ENCODE data around the gene C2. TPM values are rescaled to one million over a fixed set of nuclear protein-coding genes. Genes with fewer than 3 reads are reported as not detected.

Gene C2
- total RNA-seq, result 1.7 and 4.7 TPM in 2 replicates

DNA sequence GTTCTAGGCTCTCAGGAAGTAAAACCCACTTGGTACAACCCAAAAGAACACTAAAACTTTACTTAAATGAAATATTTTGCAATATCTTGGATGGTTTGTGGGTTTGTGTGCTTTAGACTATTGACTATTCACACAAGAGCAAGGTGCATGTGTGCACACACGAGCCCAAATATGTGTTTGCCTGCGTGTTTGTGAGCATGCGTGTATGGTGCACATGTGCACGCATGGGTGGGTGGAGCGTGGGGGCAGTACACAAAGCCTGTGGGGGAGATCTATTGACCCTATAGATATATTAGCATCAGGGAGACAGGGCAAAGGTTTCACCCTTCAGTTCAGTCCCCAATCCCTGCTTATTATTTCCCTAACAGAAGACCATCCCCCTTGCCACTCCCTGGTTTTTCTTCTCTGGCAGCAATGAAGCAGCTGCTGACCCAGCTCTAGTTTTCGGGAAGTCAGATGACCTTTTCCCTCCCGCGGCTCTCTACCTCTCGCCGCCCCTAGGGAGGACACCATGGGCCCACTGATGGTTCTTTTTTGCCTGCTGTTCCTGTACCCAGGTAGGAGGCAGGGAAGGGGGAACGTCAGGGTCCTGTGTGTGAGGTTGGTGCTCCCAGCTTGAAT is at the start of gene C2:
Gene C2 (plus strand): TSS at position 476 of the 621 bp plus-strand sequence. CDS start 36 bp downstream, at position 512.

DNA sequence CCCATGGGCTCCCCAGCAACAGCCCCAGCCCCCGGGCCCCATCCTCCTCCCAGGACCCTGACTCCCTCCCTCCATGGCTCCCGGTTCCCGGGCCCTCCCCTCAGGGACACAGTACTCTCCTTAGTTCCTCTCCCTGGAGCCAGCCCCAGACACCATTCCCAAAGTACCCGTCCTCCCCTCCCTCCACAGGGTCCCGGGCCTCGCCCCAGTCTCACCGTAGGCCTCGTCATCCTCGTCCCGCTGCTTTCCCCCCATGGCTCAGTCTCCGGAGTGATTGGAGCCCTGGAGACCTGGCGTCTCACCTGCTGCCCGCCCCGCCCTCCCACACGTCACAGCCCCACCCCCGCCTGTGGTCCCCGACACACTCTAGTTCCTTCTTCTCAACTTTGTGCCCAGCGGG is 48.8 kb upstream of the C2 start, which contains the start of gene SLC44A4:
Gene SLC44A4 (minus strand): TSS at position 272 of the 400 bp plus-strand sequence. CDS start 17 bp downstream, at position 255.

DNA sequence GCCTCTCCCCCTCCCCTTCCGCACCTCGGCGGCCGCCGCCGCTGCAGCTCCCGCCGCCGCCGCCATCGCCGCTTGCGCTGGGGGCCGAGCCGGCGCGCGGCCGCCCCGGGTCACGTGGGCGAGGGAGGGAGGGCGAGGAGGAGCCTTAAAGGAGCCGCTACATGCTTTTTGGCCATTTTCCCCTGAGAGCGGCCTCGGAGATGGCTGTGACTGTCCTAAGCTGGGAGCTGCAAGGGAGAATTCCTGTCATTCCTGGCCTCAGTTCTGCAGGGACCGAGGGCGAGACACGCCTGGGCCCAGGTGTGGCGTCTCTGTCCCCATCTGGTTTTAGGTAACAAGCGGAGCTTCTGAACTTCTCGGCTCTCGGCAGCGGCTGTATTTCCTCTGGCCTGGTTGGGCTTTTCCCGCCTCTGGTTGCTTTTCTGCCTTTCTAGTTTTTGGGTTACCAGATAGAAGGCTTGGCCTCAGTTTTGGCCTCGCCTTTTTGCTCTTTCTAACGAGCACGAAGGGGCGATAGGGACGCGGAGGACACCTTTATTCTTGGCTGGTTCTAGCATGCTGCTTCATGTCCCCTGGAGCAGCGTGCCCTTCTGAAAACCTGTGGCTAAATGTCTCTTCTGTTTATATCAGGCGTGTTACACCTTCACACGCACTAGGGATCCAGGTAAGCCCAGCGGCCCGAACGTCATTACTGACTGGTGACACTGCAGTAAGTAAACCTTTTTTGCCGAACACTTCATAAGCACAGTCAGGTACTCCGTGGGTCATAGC is 29.7 kb upstream of the C2 start, which contains the start of gene EHMT2:
Gene EHMT2 (minus strand): TSS at position 87 of the 771 bp plus-strand sequence. CDS start 21 bp downstream, at position 66.

DNA sequence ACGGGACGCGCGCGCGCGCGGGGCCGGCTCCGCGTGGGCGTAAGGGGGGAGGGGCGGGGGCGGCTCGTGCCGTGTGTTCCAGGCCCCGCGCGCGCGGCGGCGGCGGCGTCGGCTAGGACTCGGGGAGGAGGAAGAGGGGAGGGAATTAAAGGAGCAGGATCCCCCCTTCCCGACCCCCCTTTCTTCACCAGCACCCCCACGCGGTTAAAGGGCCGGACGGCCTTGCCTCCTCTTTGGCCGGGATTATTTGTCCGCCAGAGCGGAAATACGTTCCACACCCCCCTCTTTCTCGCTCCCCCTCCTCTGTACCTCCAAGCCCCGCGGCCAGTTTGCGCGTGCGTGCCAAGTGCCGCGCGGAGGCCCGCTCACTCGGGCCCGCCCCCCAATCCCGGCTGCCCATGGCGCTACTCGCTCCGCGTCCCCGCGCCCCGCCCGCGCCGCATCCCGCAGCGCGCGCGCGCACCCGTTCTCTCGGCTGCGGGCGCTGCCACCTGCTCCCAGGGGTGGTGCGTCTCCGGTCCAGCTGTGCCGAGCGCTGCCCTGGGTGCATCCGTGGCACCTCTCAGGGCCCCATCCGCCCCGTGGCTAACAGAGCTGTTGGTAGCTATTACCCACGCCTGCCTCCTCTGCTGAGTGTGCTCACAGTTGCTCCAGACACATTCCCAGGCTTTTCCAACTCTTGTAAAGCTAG is 25.4 kb upstream of the C2 start, which contains the start of gene ZBTB12:
Gene ZBTB12 (minus strand): TSS at position 134 of the 691 bp plus-strand sequence. CDS start 781 bp downstream, outside the sequence.

DNA sequence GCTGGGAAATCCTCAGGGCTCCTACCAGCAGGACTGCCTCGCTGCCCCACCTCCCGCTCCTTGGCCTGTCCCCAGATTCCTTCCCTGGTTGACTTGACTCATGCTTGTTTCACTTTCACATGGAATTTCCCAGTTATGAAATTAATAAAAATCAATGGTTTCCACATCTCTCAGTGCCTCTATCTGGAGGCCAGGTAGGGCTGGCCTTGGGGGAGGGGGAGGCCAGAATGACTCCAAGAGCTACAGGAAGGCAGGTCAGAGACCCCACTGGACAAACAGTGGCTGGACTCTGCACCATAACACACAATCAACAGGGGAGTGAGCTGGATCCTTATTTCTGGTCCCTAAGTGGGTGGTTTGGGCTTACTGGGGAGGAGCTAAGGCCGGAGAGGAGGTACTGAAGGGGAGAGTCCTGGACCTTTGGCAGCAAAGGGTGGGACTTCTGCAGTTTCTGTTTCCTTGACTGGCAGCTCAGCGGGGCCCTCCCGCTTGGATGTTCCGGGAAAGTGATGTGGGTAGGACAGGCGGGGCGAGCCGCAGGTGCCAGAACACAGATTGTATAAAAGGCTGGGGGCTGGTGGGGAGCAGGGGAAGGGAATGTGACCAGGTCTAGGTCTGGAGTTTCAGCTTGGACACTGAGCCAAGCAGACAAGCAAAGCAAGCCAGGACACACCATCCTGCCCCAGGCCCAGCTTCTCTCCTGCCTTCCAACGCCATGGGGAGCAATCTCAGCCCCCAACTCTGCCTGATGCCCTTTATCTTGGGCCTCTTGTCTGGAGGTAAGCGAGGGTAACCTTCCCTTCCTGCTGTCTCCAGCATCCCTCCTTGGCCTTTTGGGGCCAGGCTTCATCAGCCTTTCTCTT is 18.2 kb downstream of the C2 start, which contains the start of gene CFB:
Gene CFB (plus strand): TSS at position 589 of the 863 bp plus-strand sequence. CDS start 127 bp downstream, at position 716.

DNA sequence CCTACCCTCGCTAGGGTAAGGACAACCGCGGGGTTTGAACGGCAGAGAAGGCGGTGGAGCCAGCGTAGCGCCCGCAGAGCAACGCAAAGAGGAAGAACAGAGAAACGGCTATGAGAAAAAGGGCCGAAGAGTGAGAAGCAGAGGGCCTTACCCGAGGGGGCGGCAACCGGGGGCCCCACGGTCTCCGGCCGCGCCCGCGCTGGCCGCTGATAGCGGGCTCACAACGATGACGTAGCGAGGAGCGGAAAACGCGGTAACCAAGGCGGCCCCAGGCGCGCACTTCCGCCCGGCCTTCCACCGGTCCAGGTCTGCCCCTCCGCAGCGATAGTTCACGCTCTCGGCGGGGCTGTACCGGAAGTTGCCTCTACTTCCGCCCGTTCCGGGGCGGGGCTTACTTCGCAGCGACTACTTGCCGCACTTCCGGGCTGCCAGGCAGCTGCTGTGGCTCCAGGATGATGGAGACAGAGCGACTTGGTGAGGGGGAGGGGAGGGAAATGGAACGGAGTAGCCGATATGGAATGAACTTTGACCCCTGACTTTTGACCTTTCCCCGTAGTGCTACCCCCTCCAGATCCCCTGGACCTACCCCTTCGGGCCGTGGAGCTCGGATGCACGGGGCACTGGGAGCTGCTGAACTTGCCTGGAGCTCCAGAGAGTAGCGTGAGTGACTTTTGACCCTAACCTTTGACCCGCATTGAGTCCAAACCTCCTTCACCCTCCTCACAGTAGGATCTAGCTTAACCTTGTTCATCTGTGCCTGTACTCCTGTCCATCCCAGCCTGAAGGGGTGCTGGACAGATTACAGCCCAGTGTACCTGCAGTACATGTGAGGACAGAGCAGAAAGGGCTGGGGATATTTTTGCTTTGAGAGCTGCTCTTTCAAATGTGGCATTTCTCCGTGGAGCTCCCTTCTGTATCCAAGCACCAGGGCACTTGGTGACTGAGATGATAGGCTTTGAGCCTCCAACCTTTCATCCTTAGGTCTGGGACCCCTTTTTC is 31.5 kb downstream of the C2 start, which contains the start of the genes NELFE and SKIC2:
Gene NELFE (minus strand): TSS at position 231 of the 999 bp plus-strand sequence. CDS start 525 bp downstream, outside the sequence.
Gene SKIC2 (plus strand): TSS at position 435 of the 999 bp plus-strand sequence. CDS start 18 bp downstream, at position 453.

DNA sequence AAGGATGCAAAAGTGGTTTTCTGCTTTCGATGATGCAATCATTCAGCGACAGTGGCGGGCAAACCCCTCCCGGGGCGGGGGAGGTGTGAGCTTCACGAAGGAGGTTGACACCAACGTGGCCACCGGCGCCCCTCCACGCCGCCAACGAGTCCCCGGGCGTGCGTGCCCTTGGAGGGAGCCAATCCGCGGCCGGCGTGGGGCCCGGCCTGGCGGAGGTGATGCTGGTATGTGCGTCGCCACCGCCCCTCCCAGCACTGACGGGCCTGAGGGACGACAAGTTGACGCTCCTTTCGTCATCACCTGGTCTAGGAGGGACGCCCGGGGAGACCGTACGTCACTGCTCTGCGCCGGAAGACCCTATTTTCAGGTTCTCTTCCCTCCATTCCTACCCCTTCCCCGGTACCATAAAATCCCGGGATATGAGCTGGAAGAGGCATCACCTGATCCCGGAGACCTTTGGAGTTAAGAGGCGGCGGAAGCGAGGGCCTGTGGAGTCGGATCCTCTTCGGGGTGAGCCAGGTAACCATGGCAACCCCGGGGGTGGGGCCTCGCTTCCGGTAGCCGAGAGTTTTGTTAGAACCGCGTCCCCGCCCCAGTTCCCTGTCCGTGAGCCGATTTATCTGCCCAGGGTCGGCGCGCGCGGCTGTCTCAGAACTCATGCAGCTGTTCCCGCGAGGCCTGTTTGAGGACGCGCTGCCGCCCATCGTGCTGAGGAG is 44.6 kb downstream of the C2 start, which contains the start of gene DXO:
Gene DXO (minus strand): TSS at position 146 of the 716 bp plus-strand sequence. CDS start 463 bp downstream, outside the sequence.

DNA sequence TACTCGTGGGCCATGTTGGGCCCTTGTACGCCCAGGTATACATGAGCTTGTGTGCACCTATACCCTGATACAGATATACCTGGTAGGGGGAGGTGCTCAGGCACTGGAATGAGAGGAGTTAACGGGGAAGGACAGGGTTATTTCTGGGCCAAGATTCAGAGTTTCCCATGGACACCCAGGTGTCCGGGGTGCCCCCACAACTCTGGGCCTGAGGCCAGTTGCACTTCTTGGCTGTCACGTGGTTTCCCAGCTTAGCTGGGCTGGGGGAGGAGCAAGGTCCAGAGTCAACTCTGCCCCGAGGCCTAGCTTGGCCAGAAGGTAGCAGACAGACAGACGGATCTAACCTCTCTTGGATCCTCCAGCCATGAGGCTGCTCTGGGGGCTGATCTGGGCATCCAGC is 54.2 kb downstream of the C2 start, which contains the start of gene C4A:
Gene C4A (plus strand): TSS at position 314 of the 400 bp plus-strand sequence. CDS start 51 bp downstream, at position 365.

Other genes starting within 250 kb of the C2 start
- gene LY6G5C, start 246.7 kb upstream of the C2 start, total RNA-seq, result 0.26 and 0.85 TPM in 2 replicates
- 47.6 and 50.4 TPM in 2 replicates for gene ABHD16A, start 224.4 kb upstream of the C2 start, total RNA-seq
- not detected in 2 replicates for gene LY6G6F, start 220.9 kb upstream of the C2 start, total RNA-seq
- gene LY6G6D, start 212.4 kb upstream of the C2 start, total RNA-seq, result not detected in 2 replicates
- gene LY6G6C, start 206.0 kb upstream of the C2 start, total RNA-seq, result not detected in 2 replicates
- gene MPIG6B, start 204.3 kb upstream of the C2 start, total RNA-seq, result not detected in 2 replicates
- gene DDAH2, start 198.4 kb upstream of the C2 start, total RNA-seq, result 66.1 and 86.1 TPM in 2 replicates
- 417 and 463 TPM in 2 replicates for gene CLIC1, start 191.2 kb upstream of the C2 start, total RNA-seq
- 3.8 and 6.6 TPM in 2 replicates for gene MSH5, start 187.7 kb upstream of the C2 start, total RNA-seq
- gene SAPCD1, start 165.1 kb upstream of the C2 start, total RNA-seq, result 0.78 and 0.79 TPM in 2 replicates
- 0.26 and 0.46 TPM in 2 replicates for gene VWA7, start 150.4 kb upstream of the C2 start, total RNA-seq
- 50.8 and 109 TPM in 2 replicates for gene VARS1, start 132.0 kb upstream of the C2 start, total RNA-seq
- 16.7 and 16.9 TPM in 2 replicates for gene LSM2, start 120.8 kb upstream of the C2 start, total RNA-seq
- 1.9 and 2.2 TPM in 2 replicates for gene HSPA1L, start 112.4 kb upstream of the C2 start, total RNA-seq
- gene HSPA1A, start 112.2 kb upstream of the C2 start, total RNA-seq, result 133 and 166 TPM in 2 replicates
- gene HSPA1B, start 100.0 kb upstream of the C2 start, total RNA-seq, result 113 and 154 TPM in 2 replicates
- gene NEU1, start 64.9 kb upstream of the C2 start, total RNA-seq, result 75.7 and 102 TPM in 2 replicates
- 0.20 TPM in 1 of 2 replicates, not detected in the other for gene SLC44A4, start 48.7 kb upstream of the C2 start, total RNA-seq
- 57.3 and 69.7 TPM in 2 replicates for gene EHMT2, start 30.0 kb upstream of the C2 start, total RNA-seq
- gene ZBTB12, start 25.6 kb upstream of the C2 start, total RNA-seq, result 7.6 and 9.8 TPM in 2 replicates
- 49.7 and 81.0 TPM in 2 replicates for gene CFB, start 18.4 kb downstream of the C2 start, total RNA-seq
- 78.7 and 86.4 TPM in 2 replicates for gene NELFE, start 31.3 kb downstream of the C2 start, total RNA-seq
- gene SKIC2, start 31.5 kb downstream of the C2 start, total RNA-seq, result 66.7 and 73.4 TPM in 2 replicates
- gene DXO, start 44.4 kb downstream of the C2 start, total RNA-seq, result 10.8 and 15.1 TPM in 2 replicates
- gene C4A, start 54.3 kb downstream of the C2 start, total RNA-seq, result 9.4 and 12.3 TPM in 2 replicates
- 8.4 and 12.6 TPM in 2 replicates for gene C4B, start 87.1 kb downstream of the C2 start, total RNA-seq
- 0.20 and 0.26 TPM in 2 replicates for gene CYP21A2, start 110.7 kb downstream of the C2 start, total RNA-seq
- gene TNXB, start 181.6 kb downstream of the C2 start, total RNA-seq, result 9.8 and 66.7 TPM in 2 replicates
- gene ATF6B, start 200.5 kb downstream of the C2 start, total RNA-seq, result 23.8 and 27.5 TPM in 2 replicates
- 3.0 and 3.5 TPM in 2 replicates for gene FKBPL, start 202.6 kb downstream of the C2 start, total RNA-seq
- gene PRRT1, start 224.2 kb downstream of the C2 start, total RNA-seq, result 0.36 and 0.39 TPM in 2 replicates
- gene PPT2, start 226.4 kb downstream of the C2 start, total RNA-seq, result 62.9 and 78.8 TPM in 2 replicates
- gene EGFL8, start 236.9 kb downstream of the C2 start, total RNA-seq, result 1.4 and 1.5 TPM in 2 replicates
- 37.7 and 39.3 TPM in 2 replicates for gene AGPAT1, start 248.4 kb downstream of the C2 start, total RNA-seq